PC-9 (cell line): Measurements from ENCODE around the gene ATP5MC3. TPM values are rescaled to one million over a fixed set of nuclear protein-coding genes. Genes with fewer than 3 reads are reported as not detected.

Experiments used
- BruUV-seq: library from RNA; stranded (reverse); fragments of 400-500 nt; replicated peaks from 2 replicates; lab custom pipeline; 2021; lab: Mats Ljungman, UMichigan
- CTCF ChIA-PET: fragments of 300-600 bp; sonication (Branson Sonifier 250); formaldehyde crosslinking; loops from one replicate; lab custom pipeline; 2022; ENCODE audit warnings: antibody characterized with exemption; lab: Charles Lee
- POLR2A ChIA-PET: fragments of 300-600 bp; sonication (Branson Sonifier 250); formaldehyde crosslinking; loops from one replicate; lab custom pipeline; 2022; ENCODE audit warnings: antibody characterized with exemption; ENCODE audit not compliant: unreplicated experiment; lab: Charles Lee
- DNase-seq, 2 experiments: peaks; one replicate each; pipeline versions ENCODE4 v3.0.0 to v3.0.0-alpha.2; 2015 to 2022; ENCODE audit warnings: mixed read lengths in 1 of 2
- H2AFZ ChIP-seq: fragments of 200-600 bp; sonication (generic); 2 replicates; pipeline ENCODE4 v1.8.1; 2017; ENCODE audit warnings: antibody characterized with exemption
- H3F3A ChIP-seq: fragments of 200-600 bp; sonication (generic); 2 replicates; pipeline ENCODE4 v1.8.1; 2017; ENCODE audit warnings: antibody characterized with exemption, mild to moderate bottlenecking, low read depth; ENCODE audit not compliant: insufficient read depth
- H3K27ac ChIP-seq: fragments of 200-600 bp; sonication (generic); 2 replicates; pipeline ENCODE4 v1.6.1; 2016; ENCODE audit warnings: mixed run types
- H3K27me3 ChIP-seq: fragments of 200-600 bp; sonication (generic); 2 replicates; pipeline ENCODE4 v1.6.1; 2016; ENCODE audit warnings: low read depth, mixed run types; ENCODE audit not compliant: insufficient read depth
- H3K36me3 ChIP-seq: fragments of 200-600 bp; sonication (generic); 2 replicates; pipeline ENCODE4 v1.6.1; 2016; ENCODE audit warnings: low read depth, mixed run types
- H3K4me1 ChIP-seq: fragments of 200-600 bp; sonication (generic); replicated peaks from 2 replicates; pipeline ENCODE4 v1.6.1; 2016; ENCODE audit warnings: mixed run types; ENCODE audit not compliant: insufficient read depth
- H3K4me2 ChIP-seq: fragments of 200-600 bp; sonication (generic); 2 replicates; pipeline ENCODE4 v1.6.1; 2017; ENCODE audit warnings: mixed run types
- H3K4me3 ChIP-seq: fragments of 200-600 bp; sonication (generic); 2 replicates; pipeline ENCODE4 v1.6.1; 2016; ENCODE audit warnings: mixed run types
- H3K79me2 ChIP-seq: fragments of 200-600 bp; sonication (generic); 2 replicates; pipeline ENCODE4 v1.6.1; 2017; ENCODE audit warnings: low read depth, mixed run types
- H3K9me2 ChIP-seq: fragments of 200-600 bp; sonication (generic); 2 replicates; pipeline ENCODE4 v1.8.1; 2017; ENCODE audit warnings: mild to moderate bottlenecking; ENCODE audit not compliant: insufficient read depth
- H3K9me3 ChIP-seq: fragments of 200-600 bp; sonication (generic); 2 replicates; pipeline ENCODE4 v1.8.1; 2016; ENCODE audit warnings: low read depth; ENCODE audit not compliant: insufficient read depth
- H4K20me1 ChIP-seq: fragments of 200-600 bp; sonication (generic); 2 replicates; pipeline ENCODE4 v1.8.1; 2017; ENCODE audit not compliant: insufficient read depth
- EZH2 ChIP-seq: fragments of 200-600 bp; sonication (generic); IDR thresholded peaks from 2 replicates; pipeline ENCODE4 v1.8.0; 2017; ENCODE audit warnings: antibody characterized with exemption, low read depth
- intact Hi-C: fragments of 100-400 bp; cut with micrococcal nuclease; formaldehyde crosslinking; loops from one replicate; pipeline ENCODE4 v1.10.0; 2022; ENCODE audit not compliant: unreplicated experiment
- total RNA-seq: library from RNA; stranded (reverse); gene quantifications from 2 replicates; pipeline ENCODE4 v1.2.3, GENCODE V29; 2021
- TF ChIP-seq, protein P1 (sequence below): fragments of 200-600 bp; sonication (generic); conservative IDR thresholded peaks from 2 replicates; pipeline ENCODE4 v1.6.1; 2017; ENCODE audit warnings: mixed run types, antibody characterized with exemption, mild to moderate bottlenecking, moderate library complexity

The ATP5MC3 gene
- total RNA-seq, 1 experiment from 2014 or later = 528 TPM

DNA sequence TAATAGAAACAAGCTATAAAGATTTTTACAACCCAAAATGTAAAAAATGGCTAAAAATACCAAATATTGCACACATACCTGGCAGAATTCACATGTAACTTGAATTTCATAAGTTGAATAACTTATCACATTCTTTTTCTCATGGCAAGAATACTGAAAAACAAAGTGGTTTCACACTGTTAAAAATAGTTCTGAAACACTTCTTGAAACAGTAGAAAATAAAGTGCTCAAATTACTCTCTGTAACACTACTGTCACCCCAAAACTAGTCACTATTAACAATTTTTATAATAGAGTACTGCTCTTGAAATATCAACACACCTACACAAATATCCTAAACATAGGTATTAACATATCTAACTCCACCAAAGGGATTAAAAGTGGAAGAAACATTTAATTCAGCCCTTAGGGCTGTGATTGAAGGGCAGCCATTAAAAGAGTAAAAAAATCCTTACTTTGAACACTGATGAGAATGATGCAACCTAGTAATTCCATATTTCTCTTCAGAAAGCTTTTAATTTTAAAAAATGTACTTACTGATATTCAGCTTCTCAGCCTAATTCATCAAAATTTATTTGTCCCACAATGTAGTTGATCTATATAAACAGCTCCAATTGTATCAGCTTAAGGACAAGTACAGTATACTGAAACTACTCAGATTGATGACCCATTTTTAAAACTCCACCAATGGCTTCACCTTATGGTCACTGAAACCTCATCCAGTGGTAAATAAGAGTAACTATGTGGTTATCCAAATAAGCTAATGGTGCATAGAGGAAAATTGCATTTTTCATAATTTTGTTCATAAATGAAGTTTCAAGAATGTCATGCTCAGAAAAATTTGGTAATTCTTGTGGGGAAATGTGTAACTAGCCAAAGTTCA, 44.9 kb downstream of the ATP5MC3 start:
- Histone ChIP-seq H3K9me3 (no peaks in the 10 kb centered on the region), H3F3A (no peaks in the 10 kb centered on the region), H2AFZ (no peak overlapping the region), H3K27me3 (no peaks in the 10 kb centered on the region), H4K20me1 (peaks cover 41% of the 10 kb centered on the region), H3K4me3 (no peak overlapping the region), H3K36me3 (peaks cover 18% of the 10 kb centered on the region), H3K9me2 (no peaks in the 10 kb centered on the region), H3K4me2 (no peak overlapping the region), H3K79me2 (peaks cover 14% of the 10 kb centered on the region), H3K27ac (no peak overlapping the region), H3K4me1 (no peaks in the 10 kb centered on the region)
- BruUV-seq = no TSS peak
- ChIA-PET POLR2A (no interaction called here), CTCF (interaction anchor here (0.7 kb wide), 2 partner anchors 123 to 310 kb away, joined by 4 to 15 read pairs; no protein-coding TSS in a partner anchor)
- peak in 1 of 2 experiments; percentile 26 for DNase-seq
- no peak for TF ChIP-seq EZH2
- TF ChIP-seq, protein P1, sequence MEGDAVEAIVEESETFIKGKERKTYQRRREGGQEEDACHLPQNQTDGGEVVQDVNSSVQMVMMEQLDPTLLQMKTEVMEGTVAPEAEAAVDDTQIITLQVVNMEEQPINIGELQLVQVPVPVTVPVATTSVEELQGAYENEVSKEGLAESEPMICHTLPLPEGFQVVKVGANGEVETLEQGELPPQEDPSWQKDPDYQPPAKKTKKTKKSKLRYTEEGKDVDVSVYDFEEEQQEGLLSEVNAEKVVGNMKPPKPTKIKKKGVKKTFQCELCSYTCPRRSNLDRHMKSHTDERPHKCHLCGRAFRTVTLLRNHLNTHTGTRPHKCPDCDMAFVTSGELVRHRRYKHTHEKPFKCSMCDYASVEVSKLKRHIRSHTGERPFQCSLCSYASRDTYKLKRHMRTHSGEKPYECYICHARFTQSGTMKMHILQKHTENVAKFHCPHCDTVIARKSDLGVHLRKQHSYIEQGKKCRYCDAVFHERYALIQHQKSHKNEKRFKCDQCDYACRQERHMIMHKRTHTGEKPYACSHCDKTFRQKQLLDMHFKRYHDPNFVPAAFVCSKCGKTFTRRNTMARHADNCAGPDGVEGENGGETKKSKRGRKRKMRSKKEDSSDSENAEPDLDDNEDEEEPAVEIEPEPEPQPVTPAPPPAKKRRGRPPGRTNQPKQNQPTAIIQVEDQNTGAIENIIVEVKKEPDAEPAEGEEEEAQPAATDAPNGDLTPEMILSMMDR = no peak
- intact Hi-C loops = no loop called here

GRCh38 chr2:175135862-175136261, 45.6 kb downstream of the ATP5MC3 start:
- H3F3A ChIP-seq = no peaks in the 10 kb centered on the region
- TF ChIP-seq, protein P1 = no peak
- no peak for TF ChIP-seq EZH2
- peaks cover 38% of the 10 kb centered on the region for H4K20me1 ChIP-seq
- H2AFZ ChIP-seq = no peak overlapping the region
- 0 out of 2 replicates have a peak, but pooled peaks cover 9% of the 10 kb centered on the region for H3K79me2 ChIP-seq
- intact Hi-C loops = no loop called here
- H3K27me3 ChIP-seq = no peaks in the 10 kb centered on the region
- no peak for DNase-seq
- no peak overlapping the region for H3K4me2 ChIP-seq
- no TSS peak for BruUV-seq
- no peak overlapping the region for H3K27ac ChIP-seq
- H3K9me2 ChIP-seq = no peaks in the 10 kb centered on the region
- H3K9me3 ChIP-seq = no peaks in the 10 kb centered on the region
- peaks cover 18% of the 10 kb centered on the region for H3K36me3 ChIP-seq
- POLR2A ChIA-PET = no interaction called here
- CTCF ChIA-PET = interaction anchor here (0.7 kb wide), 1 partner anchor 124 kb away, joined by 15 read pairs; no protein-coding TSS in a partner anchor
- no peak overlapping the region for H3K4me3 ChIP-seq
- H3K4me1 ChIP-seq = no peaks in the 10 kb centered on the region

GRCh38 chr2:175135177-175135576, 46.3 kb downstream of the ATP5MC3 start:
- H3K9me2 ChIP-seq = no peaks in the 10 kb centered on the region
- no peaks in the 10 kb centered on the region for H3K27me3 ChIP-seq
- ChIA-PET CTCF (no interaction called here), POLR2A (no interaction called here)
- H3K4me2 ChIP-seq = no peak overlapping the region
- BruUV-seq = no TSS peak
- peaks cover 18% of the 10 kb centered on the region for H3K36me3 ChIP-seq
- DNase-seq = peak in 1 of 2 experiments; percentile 12
- H2AFZ ChIP-seq = no peak overlapping the region
- H4K20me1 ChIP-seq = peaks cover 36% of the 10 kb centered on the region
- intact Hi-C loops = no loop called here
- no peaks in the 10 kb centered on the region for H3K9me3 ChIP-seq
- H3K4me1 ChIP-seq = no peaks in the 10 kb centered on the region
- H3K4me3 ChIP-seq = no peak overlapping the region
- no peak overlapping the region for H3K27ac ChIP-seq
- TF ChIP-seq EZH2 = no peak
- TF ChIP-seq, protein P1 = no peak
- 0 out of 2 replicates have a peak, but pooled peaks cover 5% of the 10 kb centered on the region for H3K79me2 ChIP-seq
- no peaks in the 10 kb centered on the region for H3F3A ChIP-seq
